GM18502 (cell line): ENCODE data around the gene CPA1.

ENCODE experiments used
- ATAC-seq: cut with Tn5 transposase; IDR thresholded peaks from one replicate; pipeline ENCODE4 v1.9.1; 2021; ENCODE audit warnings: mild to moderate bottlenecking; ENCODE audit not compliant: unreplicated experiment, poor library complexity

The CPA1 gene

GRCh38 chr7:130353196-130353595 is 27.1 kb upstream of the CPA1 start:
- ATAC-seq, result no peak

GRCh38 chr7:130356121-130356875 is 24.0 kb upstream of the CPA1 start:
- no peak for ATAC-seq

GRCh38 chr7:130356876-130357611 is 23.2 kb upstream of the CPA1 start:
- ATAC-seq, result no peak

- no peak for ATAC-seq
These were observed 21.8 kb upstream of the CPA1 start for GRCh38 chr7:130358471-130358870.

- no peak for ATAC-seq
These were observed 20.9 kb upstream of the CPA1 start for GRCh38 chr7:130359276-130359857.

GRCh38 chr7:130360518-130360917 is 19.8 kb upstream of the CPA1 start:
- no peak for ATAC-seq

GRCh38 chr7:130361681-130362080 is 18.6 kb upstream of the CPA1 start:
- no peak for ATAC-seq

GRCh38 chr7:130362251-130362816 is 18.0 kb upstream of the CPA1 start:
- no peak for ATAC-seq

- ATAC-seq, result no peak
These were observed 17.1 kb upstream of the CPA1 start for GRCh38 chr7:130363026-130363847.

- no peak for ATAC-seq
These were observed 15.8 kb upstream of the CPA1 start for GRCh38 chr7:130364451-130364850.

- no peak for ATAC-seq
These were observed 15.2 kb upstream of the CPA1 start for GRCh38 chr7:130365088-130365487.

- ATAC-seq, result peak; percentile 61
These were observed 14.5 kb upstream of the CPA1 start for GRCh38 chr7:130365511-130366441.

- ATAC-seq, result no peak
These were observed 13.7 kb upstream of the CPA1 start for GRCh38 chr7:130366564-130366963.

GRCh38 chr7:130367088-130367755 is 13.1 kb upstream of the CPA1 start:
- ATAC-seq, result no peak

- no peak for ATAC-seq
These were observed 12.2 kb upstream of the CPA1 start for GRCh38 chr7:130367836-130368746.

GRCh38 chr7:130369110-130369711 is 11.1 kb upstream of the CPA1 start:
- no peak for ATAC-seq

GRCh38 chr7:130369831-130370550 is 10.3 kb upstream of the CPA1 start:
- ATAC-seq, result no peak
